HEK293T (cell line): Measurements from ENCODE around the gene ARID1B.

Experiments
- CTCF ChIA-PET: fragments of 350-600 bp; formaldehyde crosslinking; extraction: SDS; loops from one replicate; lab custom pipeline; 2021; ENCODE audit warnings: antibody characterized with exemption, inconsistent platforms; lab: Yijun Ruan, JAX
- POLR2A ChIA-PET: fragments of 350-600 bp; formaldehyde crosslinking; extraction: SDS; loops from one replicate; lab custom pipeline; 2020; ENCODE audit warnings: antibody characterized with exemption, inconsistent platforms; lab: Yijun Ruan, JAX
- DNase-seq: peaks from one replicate; pipeline ENCODE4 v3.0.0; 2012; ENCODE audit warnings: mixed read lengths; ENCODE audit errors: extremely low spot score
- ARNT ChIP-seq: fragments of 450-650 bp; IDR thresholded peaks from 2 replicates; pipeline ENCODE4 v1.6.1; 2017; ENCODE audit warnings: mild to moderate bottlenecking
- BHLHE40 ChIP-seq: fragments of 450-650 bp; IDR thresholded peaks from 2 replicates; pipeline ENCODE4 v1.6.1; 2016; ENCODE audit warnings: mild to moderate bottlenecking, moderate library complexity, borderline replicate concordance
- CTBP1 ChIP-seq: fragments of 450-650 bp; IDR thresholded peaks from 2 replicates; pipeline ENCODE4 v1.6.1; 2016; ENCODE audit warnings: borderline replicate concordance
- ELF4 ChIP-seq: fragments of 450-650 bp; IDR thresholded peaks from 2 replicates; pipeline ENCODE4 v1.6.1; 2017; ENCODE audit warnings: antibody characterized with exemption
- FOXA1 ChIP-seq: fragments of 450-650 bp; IDR thresholded peaks from 2 replicates; pipeline ENCODE4 v1.6.1; 2016; ENCODE audit warnings: mild to moderate bottlenecking
- FOXK2 ChIP-seq: fragments of 450-650 bp; IDR thresholded peaks from 2 replicates; pipeline ENCODE4 v1.6.1; 2016; ENCODE audit warnings: mild to moderate bottlenecking
- FOXM1 ChIP-seq: fragments of 450-650 bp; IDR thresholded peaks from 2 replicates; pipeline ENCODE4 v1.6.1; 2017; ENCODE audit warnings: mild to moderate bottlenecking, borderline replicate concordance
- HDGF ChIP-seq: fragments of 450-650 bp; IDR thresholded peaks from 2 replicates; pipeline ENCODE4 v1.6.1; 2017; ENCODE audit warnings: antibody characterized with exemption, borderline replicate concordance
- L3MBTL2 ChIP-seq: fragments of 450-650 bp; conservative IDR thresholded peaks from 2 replicates; pipeline ENCODE4 v1.6.1; 2016; ENCODE audit warnings: mild to moderate bottlenecking
- LEF1 ChIP-seq: fragments of 450-650 bp; IDR thresholded peaks from 2 replicates; pipeline ENCODE4 v1.6.1; 2017; ENCODE audit warnings: mild to moderate bottlenecking, borderline replicate concordance
- NFRKB ChIP-seq: fragments of 450-650 bp; IDR thresholded peaks from 2 replicates; pipeline ENCODE4 v1.6.1; 2016; ENCODE audit warnings: mild to moderate bottlenecking, moderate library complexity
- PKNOX1 ChIP-seq: fragments of 450-650 bp; IDR thresholded peaks from 2 replicates; pipeline ENCODE4 v1.6.1; 2016
- SP1 ChIP-seq: fragments of 450-650 bp; IDR thresholded peaks from 2 replicates; pipeline ENCODE4 v1.6.1; 2017
- SUZ12 ChIP-seq: fragments of 450-650 bp; IDR thresholded peaks from 2 replicates; pipeline ENCODE4 v1.6.1; 2016; ENCODE audit warnings: mild to moderate bottlenecking
- TARDBP ChIP-seq: fragments of 450-650 bp; IDR thresholded peaks from 2 replicates; pipeline ENCODE4 v1.6.1; 2016
- ZNF384 ChIP-seq: fragments of 450-650 bp; IDR thresholded peaks from 2 replicates; pipeline ENCODE4 v1.6.1; 2016

Gene ARID1B

GRCh38 chr6:156776840-156777576 lies at the start of gene ARID1B:
ARID1B (plus strand) TSS chr6:156777378; CDS start chr6:156777681, 303 bp downstream.
- POLR2A ChIA-PET = interaction anchor here (0.9 to 1.8 kb wide), 5 partner anchors 20 to 143 kb away, joined by 3 to 19 read pairs (median 4); no protein-coding TSS in a partner anchor
- CTCF ChIA-PET = interaction anchor here (0.7 kb wide), 1 partner anchor 373 kb away, joined by 3 read pairs; no protein-coding TSS in a partner anchor

GRCh38 chr6:156727715-156728385 lies 49.3 kb upstream of the ARID1B start:
- TF ChIP-seq SUZ12 = no peak
- TF ChIP-seq SP1 = no peak
- ChIA-PET CTCF (interaction anchor here (0.6 to 0.7 kb wide), 2 partner anchors 125 to 717 kb away, joined by 3 to 4 read pairs; no protein-coding TSS in a partner anchor), POLR2A (no interaction called here)
- no peak for DNase-seq

More at GRCh38 chr6:156776840-156777576, at the start of gene ARID1B:
- DNase-seq = peak; percentile 77
- 0 out of 2 replicates have a peak, but pooled peaks have one; percentile 7 for TF ChIP-seq HDGF
- TF ChIP-seq NFRKB = no peak
- TF ChIP-seq ELF4 = no peak
- TF ChIP-seq ZNF384 = no peak
- TF ChIP-seq TARDBP = no peak
- no peak for TF ChIP-seq SP1
- TF ChIP-seq CTBP1 = no peak
- no peak for TF ChIP-seq FOXM1
- TF ChIP-seq L3MBTL2 = no peak

GRCh38 chr6:156729248-156729647 lies 47.9 kb upstream of the ARID1B start:
- CTCF ChIA-PET = no interaction called here
- POLR2A ChIA-PET = no interaction called here
- no peak for TF ChIP-seq BHLHE40
- no peak for TF ChIP-seq FOXK2
- no peak for TF ChIP-seq L3MBTL2
- no peak for TF ChIP-seq FOXA1
- TF ChIP-seq ELF4 = no peak
- no peak for TF ChIP-seq ZNF384
- no peak for TF ChIP-seq TARDBP
- no peak for TF ChIP-seq CTBP1
- TF ChIP-seq ARNT = no peak
- no peak for TF ChIP-seq SP1
- no peak for TF ChIP-seq NFRKB
- TF ChIP-seq FOXM1 = no peak
- no peak for TF ChIP-seq HDGF
- TF ChIP-seq PKNOX1 = no peak
- TF ChIP-seq LEF1 = no peak
- TF ChIP-seq SUZ12 = no peak
- no peak for DNase-seq

- no peak for TF ChIP-seq BHLHE40
- TF ChIP-seq CTBP1 = no peak
- no peak for TF ChIP-seq FOXA1
- no peak for TF ChIP-seq LEF1
- TF ChIP-seq ZNF384 = no peak
- no peak for TF ChIP-seq FOXM1
- TF ChIP-seq SUZ12 = no peak
- no peak for TF ChIP-seq ELF4
- TF ChIP-seq NFRKB = no peak
- TF ChIP-seq L3MBTL2 = no peak
- no peak for TF ChIP-seq ARNT
- TF ChIP-seq PKNOX1 = no peak
- TF ChIP-seq SP1 = no peak
- no peak for TF ChIP-seq FOXK2
- TF ChIP-seq TARDBP = no peak
- ChIA-PET CTCF (no interaction called here), POLR2A (no interaction called here)
- DNase-seq = no peak
Measured at GRCh38 chr6:156731396-156731795, 45.8 kb upstream of the ARID1B start.

GRCh38 chr6:156735751-156736150 lies 41.4 kb upstream of the ARID1B start:
- ChIA-PET POLR2A (no interaction called here), CTCF (no interaction called here)
- DNase-seq = no peak
- no peak for TF ChIP-seq ARNT
- no peak for TF ChIP-seq BHLHE40
- TF ChIP-seq FOXM1 = no peak
- no peak for TF ChIP-seq ZNF384
- no peak for TF ChIP-seq CTBP1
- TF ChIP-seq NFRKB = no peak
- no peak for TF ChIP-seq L3MBTL2
- TF ChIP-seq TARDBP = no peak
- TF ChIP-seq FOXA1 = no peak
- TF ChIP-seq ELF4 = no peak
- TF ChIP-seq SP1 = no peak
- no peak for TF ChIP-seq HDGF
- TF ChIP-seq FOXK2 = no peak
- no peak for TF ChIP-seq LEF1
- TF ChIP-seq PKNOX1 = no peak
- TF ChIP-seq SUZ12 = no peak

- POLR2A ChIA-PET = no interaction called here
- CTCF ChIA-PET = no interaction called here
- DNase-seq = no peak
- TF ChIP-seq FOXA1 = no peak
- no peak for TF ChIP-seq PKNOX1
- no peak for TF ChIP-seq TARDBP
- TF ChIP-seq ARNT = no peak
- TF ChIP-seq CTBP1 = no peak
- TF ChIP-seq L3MBTL2 = no peak
- no peak for TF ChIP-seq LEF1
- TF ChIP-seq FOXM1 = no peak
- TF ChIP-seq ZNF384 = no peak
- no peak for TF ChIP-seq BHLHE40
- TF ChIP-seq SP1 = no peak
Measured at GRCh38 chr6:156740604-156741003, 36.6 kb upstream of the ARID1B start.
